Left hindlimb (tissue), 1 donor: ENCODE results near the gene FBRSL1.
A peak's percentile ranks its signal among the peaks of the same experiment; 100 is the strongest.
"Not testable (repeated sequence)": the region's sequence is repeated elsewhere in the genome, so short reads cannot be mapped to it uniquely, and the experiment has no call there.

Experiments
- DNase-seq: peaks from one replicate; pipeline ENCODE4 v3.0.0-alpha.2; 2018

The FBRSL1 gene

GRCh38 chr12:132489602-132490266, at the start of gene FBRSL1:
Gene FBRSL1, plus strand, starts transcription at chr12:132490151.
- DNase-seq = peak; percentile 95

- not testable (repeated sequence) for DNase-seq
Measured at GRCh38 chr12:132440420-132440819, 49.5 kb upstream of the FBRSL1 start.

DNA sequence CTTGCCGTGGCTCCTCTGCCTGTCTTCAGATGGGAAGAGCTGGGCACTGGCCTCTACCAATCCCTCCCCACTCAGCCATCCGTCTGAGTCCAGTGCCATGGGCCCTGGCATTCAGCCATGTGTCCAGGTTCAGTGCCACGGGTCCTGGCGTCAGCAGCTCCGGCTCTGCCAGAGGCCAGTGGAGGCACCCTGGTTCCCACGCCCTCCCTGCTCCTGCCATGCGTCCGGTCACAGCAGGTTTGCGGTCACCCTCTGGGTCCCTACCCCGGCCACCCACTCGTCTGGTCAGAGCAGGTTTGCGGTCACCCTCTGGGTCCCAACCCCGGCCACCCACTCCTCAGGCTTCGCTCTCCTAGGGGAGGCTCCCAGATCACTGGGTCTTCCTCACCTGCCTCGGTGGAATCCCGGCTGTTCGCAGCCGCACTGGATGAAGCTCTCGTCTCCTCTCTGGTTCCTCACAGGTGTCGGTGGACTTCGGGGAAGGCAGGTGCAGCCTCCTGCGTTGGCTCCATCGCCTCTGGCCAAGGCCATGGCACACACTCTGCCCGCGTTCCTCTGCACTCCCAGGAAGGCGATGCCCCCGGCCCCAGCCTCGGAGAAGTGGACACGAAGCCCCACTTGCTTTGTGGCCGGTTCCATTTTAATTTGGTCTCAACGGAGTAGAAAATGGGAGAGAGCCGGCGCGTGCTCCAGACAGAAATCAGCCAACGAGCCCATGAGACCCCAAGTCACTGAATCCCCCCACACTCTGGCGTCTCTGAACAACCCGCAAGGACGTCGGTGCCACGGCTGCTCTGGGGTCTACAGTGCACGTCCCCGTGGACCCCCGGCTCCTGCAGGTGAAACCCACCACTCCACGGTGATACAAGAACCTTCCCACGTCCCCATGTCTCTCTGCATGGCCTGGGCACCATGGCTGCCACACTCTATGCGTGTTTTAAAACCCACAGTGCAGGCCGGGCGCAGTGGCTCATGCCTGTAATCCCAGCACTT, 47.8 kb upstream of the FBRSL1 start:
- DNase-seq = no peak

- DNase-seq = no peak
Measured at GRCh38 chr12:132443091-132443490, 46.9 kb upstream of the FBRSL1 start.

DNA sequence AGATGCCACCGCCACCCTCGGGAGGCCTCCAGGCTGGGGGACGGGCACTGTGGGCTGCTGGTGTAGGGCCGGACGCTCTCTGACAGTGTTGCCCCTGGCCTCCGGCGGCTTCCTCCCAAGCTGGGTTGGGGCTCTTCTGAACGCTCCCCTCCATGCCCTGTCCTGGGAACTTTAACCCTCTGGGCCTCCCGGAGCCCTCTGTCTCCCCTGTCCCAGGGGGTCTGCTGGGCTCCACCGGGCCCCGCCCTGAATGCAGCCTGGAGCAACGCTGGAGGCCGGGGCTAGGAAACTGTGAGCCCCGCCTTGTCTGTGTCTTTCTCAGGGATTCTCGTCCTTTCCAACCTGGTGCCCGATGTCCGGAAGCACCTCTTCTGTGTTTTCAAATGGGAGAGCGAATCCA, 45.7 kb upstream of the FBRSL1 start:
- no peak for DNase-seq

DNA sequence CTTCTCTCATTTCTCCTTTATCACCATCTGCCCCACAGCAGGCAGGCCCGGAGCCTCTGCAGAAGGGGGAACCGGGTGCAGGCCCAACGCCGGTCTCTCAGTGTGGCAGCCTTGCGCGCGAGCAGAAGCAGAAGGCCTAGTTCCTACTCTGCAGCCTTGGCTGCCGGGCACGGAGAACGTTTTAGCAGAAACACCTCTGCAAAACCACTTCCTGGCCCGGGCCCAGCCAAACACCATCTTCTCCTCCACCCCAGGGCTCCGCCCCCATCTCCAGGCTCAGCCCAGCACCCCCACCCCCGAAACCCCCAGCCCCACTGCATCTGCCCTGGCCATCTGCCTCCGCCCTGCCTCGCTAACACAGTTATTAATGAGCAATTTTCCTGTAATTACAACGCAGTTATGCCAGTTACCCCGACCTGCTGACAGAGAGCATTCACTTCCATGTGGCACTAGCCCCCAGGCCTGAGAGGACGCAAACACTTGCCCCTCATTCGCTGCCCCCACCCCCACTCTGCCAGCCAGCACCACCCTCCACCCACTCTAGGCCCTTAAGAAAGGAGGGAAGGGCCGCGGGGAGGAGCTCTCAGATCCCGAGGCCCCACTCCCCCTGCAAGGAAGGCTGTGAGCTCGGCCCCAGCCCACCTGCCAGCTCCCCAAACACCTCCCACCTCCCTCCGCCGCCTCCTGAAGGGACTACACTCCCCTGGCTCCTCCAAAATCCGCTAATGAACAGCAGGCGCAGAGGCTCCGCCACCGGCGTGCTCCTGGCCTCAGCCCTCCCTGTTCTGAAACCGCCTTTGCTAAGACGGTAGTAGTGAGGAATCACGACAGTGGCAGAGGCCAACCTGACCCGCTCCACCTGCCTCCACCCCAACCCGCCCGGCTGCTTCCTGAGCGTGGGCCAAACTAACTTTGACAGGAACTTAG, 44.7 kb upstream of the FBRSL1 start:
- DNase-seq = peak; percentile 64

DNA sequence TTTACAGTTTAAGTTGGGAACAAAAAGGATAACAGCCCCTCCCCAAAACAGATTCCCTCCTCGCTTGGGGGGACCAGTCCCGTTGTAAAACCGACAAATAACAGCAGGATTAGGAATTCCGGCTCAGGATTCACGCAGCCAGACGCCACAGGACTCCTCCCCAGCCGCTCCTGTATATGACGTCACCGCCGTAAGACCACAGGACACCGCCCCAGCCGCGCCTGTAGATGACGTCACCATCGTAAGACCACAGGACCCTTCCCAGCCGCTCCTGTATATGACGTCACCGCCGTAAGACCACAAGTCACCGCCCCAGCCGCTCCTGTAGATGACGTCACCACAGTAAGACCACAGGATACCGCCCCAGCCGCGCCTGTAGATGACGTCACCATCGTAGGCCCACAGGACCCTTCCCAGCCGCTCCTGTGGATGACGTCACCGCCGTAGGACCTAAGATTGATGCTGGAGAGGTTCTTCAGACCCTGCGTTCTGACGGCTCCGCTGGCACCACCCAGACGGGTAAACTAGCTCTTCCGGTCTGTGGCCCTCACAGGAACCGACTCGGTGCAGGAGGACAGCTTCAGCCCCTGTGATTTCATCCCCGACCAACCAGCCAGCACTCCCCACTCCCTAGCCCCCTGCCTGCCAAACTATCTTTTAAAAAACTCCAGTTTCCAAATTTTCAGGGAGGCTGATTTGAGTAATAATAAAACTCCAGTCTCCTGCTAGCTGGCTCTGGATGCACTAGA, 43.9 kb upstream of the FBRSL1 start:
- peak; percentile 83 for DNase-seq

GRCh38 chr12:132446633-132447326, 43.2 kb upstream of the FBRSL1 start:
- DNase-seq = no peak

DNA sequence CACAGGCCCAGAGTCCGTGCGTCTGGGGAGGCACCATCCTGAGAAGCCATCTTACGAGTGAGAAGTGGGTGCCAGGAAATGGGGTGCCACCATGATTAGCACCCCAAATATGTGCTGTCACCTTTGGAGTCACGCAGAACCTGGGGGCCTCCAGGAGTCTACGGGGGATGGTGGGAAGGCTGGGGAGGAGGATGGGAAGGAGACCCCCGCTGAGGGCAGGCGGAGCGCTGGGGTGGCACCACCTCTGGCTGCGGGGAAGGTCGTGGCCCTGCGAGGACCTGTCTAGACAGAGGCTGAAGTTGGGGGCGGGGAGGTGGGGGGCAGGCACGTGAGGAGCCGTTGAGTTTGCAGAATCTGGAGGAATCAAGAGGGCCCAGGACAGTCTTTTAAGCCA, 42.6 kb upstream of the FBRSL1 start:
- DNase-seq = no peak

DNA sequence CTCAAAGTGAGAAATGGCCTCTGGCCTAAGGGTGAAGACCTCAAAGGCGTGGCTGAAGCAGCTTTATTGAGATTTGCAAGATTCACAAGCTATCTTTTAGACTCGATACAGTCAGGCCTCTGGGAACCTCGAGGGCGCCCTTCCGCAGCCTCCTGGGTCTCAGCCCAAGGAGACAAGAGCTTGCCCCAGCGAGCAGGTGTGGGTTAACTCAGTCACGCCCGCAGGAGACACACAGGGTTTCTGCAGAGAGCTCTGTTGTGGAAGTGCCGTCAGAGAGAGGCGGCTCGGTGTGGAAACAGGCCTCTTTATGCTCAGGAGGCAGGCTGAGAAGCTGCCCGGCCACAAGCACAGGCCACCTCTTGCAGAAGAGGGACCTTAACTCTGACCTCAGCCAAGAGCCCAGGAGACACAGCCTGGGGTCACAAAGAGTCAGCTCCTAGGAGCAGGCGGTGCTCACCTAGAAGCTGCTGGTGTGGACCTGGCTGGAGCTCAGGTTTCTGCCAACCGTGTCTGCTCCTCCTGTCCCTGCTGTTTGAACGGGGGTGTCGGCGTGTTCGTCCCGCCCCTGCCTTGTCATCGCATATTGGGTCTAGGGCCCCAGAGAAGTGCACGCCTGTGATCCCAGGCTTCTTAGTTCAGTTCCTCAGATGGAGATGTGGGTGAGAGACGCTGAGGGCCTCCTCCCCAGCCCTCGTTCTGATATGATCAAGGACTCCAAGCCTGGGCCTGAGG, 42.1 kb upstream of the FBRSL1 start:
- no peak for DNase-seq

DNA sequence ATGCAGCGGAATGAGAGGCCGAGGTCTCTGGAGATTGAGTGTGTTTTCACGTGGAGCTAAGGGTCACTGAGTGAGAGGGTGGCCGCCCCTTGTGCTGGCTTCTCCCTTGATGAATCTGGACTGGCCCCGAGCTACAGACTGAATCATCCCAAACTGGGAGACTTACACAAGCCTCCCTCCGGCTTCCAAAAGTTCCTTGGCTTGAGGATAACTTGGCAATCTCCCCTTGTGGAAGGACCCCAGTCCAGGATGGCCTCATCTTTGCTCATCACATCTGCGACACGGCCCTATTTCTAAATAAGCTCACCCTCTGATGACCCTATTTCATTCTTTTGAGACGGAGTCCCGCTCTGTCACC, 41.5 kb upstream of the FBRSL1 start:
- no peak for DNase-seq

DNA sequence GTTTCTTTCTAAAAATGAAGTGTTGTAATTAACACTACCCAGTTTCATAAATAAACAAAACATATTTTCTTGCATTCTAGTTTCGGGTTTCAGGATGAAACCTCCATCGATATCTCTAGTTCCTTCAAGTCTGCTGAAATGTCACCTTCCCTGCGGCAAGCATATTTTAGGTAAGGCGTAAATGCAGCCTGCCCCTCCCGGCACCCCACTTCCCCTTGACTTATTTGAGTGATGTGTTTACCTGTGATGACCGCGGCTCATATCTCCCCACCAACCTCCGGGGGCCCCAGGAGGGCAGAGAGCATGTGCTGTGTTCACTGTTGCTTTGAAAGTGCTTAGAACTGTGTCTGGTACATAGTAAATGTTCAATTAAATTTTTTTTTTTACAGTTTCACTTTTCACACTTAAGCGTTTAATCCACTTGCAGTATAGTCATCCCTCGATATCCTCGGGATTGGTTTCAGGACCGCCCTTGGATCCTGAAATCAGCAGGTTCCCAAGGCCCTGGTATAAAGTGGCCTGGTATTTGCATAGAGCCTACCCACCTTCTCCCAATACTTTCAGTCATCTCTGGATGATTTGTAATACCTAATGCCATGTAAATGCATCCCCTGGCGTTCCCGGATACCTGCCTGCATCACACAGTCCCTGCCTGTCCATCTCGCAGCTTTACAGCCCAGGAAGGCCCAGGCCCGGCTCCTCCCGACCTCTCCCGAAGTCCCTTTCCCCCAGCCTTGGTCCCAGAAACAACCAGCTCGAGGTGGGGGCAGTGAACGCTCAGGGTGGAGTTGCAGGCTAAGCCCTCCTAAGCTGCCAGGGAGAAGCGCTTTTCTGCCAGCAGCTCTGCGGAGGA, 40.2 kb upstream of the FBRSL1 start:
- no peak for DNase-seq

DNA sequence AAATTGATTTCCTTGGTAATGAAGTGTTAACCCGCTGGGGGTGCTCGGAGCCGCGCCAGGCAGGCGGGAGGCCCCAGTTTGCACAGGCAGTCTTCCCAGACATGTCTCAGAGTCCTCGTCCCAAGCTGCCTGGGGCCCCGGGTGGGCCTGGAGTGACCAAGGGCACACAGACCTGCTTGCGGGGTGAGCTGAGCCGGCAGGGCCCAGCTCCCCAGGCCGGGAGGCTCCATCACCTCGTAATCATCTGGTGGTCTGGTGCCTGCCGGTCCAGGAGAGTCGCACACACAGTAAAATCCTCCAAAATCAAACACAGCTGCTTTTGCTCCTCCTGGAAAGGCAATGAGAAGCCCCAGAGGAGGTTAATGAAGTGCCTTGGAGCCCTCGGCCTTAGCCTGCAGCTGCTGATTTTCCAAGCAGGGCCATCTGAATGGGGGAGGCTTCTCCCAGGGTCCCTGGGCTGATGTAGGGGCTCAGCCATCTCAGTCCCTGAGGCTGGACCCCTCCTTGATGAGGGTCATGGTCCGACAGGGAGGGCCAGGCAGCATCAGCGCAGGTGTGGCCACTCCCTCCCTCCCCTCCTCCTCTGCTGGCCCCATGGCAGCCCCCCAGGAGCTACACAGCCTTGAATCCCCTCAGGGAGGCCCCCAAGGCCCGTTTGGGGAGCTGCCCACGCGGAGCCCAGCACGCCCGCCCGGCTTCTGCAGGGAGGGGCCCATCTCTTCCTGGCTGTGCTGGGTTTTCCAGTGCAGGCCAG, 39.4 kb upstream of the FBRSL1 start:
- DNase-seq = peak; percentile 86

GRCh38 chr12:132451172-132451835, 38.6 kb upstream of the FBRSL1 start:
- DNase-seq = no peak

- no peak for DNase-seq
Measured at GRCh38 chr12:132451836-132452195, 38.1 kb upstream of the FBRSL1 start.

DNA sequence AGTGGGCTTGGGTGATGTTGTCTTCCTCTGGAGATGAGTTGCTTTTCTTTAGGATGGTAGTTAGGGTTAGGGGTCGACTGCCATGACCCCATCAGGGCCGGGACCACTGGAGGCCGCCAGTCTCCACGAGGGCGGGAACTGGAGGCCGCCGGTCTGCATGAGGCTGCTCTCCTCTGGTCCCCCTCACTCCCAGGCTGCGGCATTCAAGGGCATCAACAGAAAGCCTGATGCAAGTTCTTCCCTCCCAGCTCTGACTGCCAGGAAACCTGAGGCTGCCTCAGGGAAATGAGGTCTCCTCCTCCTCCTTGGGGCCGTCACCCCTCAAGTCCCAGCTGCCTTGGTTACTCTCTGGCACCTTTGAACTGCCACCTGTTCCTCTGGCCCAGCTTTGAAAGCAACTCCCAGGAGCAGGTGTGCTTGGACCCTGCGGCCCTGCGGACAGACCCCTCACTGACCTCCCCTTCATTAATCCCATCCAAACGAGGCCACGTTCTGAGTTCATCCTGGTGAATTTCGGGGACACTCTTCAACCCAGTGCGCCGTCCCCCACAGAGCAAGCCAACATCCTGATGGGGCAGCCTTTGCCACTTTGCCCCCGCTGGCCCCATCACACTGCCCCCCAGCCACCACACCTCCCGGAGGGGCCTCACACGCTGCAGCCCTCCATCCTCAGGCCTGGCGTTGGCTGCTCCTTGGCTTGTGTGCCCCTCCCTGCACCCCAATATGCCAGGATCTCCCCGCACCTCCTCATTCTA, 37.2 kb upstream of the FBRSL1 start:
- DNase-seq = no peak

DNA sequence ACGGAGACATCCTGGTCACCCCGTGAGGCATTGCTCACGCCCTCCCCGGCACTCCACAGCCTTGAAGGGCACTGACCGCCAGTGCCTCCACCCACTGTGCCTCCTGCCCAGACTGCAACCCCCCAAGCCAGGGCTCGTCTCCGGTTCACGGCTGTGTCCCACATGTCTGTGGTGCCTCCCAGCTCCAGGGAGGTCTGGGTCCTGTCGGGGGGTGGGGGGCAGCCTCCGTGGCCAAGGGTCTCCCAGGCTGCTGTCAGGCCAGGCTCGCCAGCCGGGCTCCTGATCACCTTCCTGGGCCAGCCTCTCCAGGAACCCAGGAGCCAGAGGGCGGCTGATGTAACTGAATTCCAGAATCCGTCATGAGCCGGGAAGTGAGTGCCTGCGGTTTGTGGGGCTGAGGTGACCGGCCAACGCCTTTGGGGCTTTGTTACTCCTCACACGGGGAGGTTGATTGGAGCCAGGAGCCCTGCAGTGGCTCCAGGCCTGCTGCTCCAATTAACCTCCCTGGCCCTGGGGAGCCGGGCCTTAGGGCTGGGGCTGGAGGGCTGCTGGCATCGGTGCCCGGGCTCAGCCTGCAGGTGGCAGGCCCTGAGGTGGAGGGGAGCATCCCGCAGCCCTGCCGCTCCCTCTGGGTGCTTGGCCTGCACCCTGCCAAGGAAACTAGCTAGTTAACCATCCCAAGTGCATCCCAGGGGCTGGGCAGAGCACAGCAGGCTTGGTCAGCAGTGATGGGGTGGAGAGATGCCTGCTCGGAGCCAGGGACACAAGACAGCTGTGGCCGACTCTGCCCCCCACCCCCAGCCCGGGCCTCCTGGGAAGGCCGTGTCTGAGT, 36.4 kb upstream of the FBRSL1 start:
- no peak for DNase-seq
